Upper lobe of right lung (tissue), 1 donor: ENCODE results near the gene RASL10A. TPM values are rescaled to one million over a fixed set of nuclear protein-coding genes. Genes with fewer than 3 reads are reported as not detected.
A peak's percentile ranks its signal among the peaks of the same experiment; 100 is the strongest.

Experiments
- ATAC-seq: fragments of 200-7000 bp; cut with Tn5 transposase; one replicate; pipeline ENCODE4 v1.9.1; 2020; ENCODE audit warnings: mild to moderate bottlenecking, moderate library complexity
- DNase-seq: peaks from one replicate; pipeline ENCODE4 v3.0.0-alpha.2; 2020
- H3K27ac ChIP-seq: fragments of 200-600 bp; one replicate; pipeline ENCODE4 v1.8.0; 2022
- H3K27me3 ChIP-seq: fragments of 200-600 bp; one replicate; pipeline ENCODE4 v1.8.0; 2022; ENCODE audit warnings: mild to moderate bottlenecking
- H3K36me3 ChIP-seq: fragments of 200-600 bp; one replicate; pipeline ENCODE4 v1.8.0; 2022
- H3K4me1 ChIP-seq: fragments of 200-600 bp; one replicate; pipeline ENCODE4 v1.8.0; 2022
- H3K4me3 ChIP-seq: fragments of 200-600 bp; one replicate; pipeline ENCODE4 v1.8.0; 2022; ENCODE audit warnings: mild to moderate bottlenecking
- H3K9me3 ChIP-seq: fragments of 200-600 bp; one replicate; pipeline ENCODE4 v1.8.0; 2022
- intact Hi-C: fragments of 100-400 bp; cut with DNase I; formaldehyde crosslinking; loops from one replicate; pipeline ENCODE4 v1.11.0; 2022
- total RNA-seq: library from RNA; stranded (reverse); fragmentation: NEBNext Ultra II Directional; extraction: Animal tissue kit (Norgen Biotek cat#: 25700); gene quantifications from one replicate; pipeline ENCODE4 v1.2.1, GENCODE V29; 2021
- TF ChIP-seq, protein P1 (sequence below): fragments of 200-600 bp; IDR thresholded peaks from one replicate; pipeline ENCODE4 v1.8.0; 2022; ENCODE audit warnings: antibody characterized with exemption
- donor health status: DM: no; HTN: yes; CAD: no; lungs with severe emphysema.

Gene RASL10A
- total RNA-seq, 1 donor from 2014 or later = 0.72 TPM

DNA sequence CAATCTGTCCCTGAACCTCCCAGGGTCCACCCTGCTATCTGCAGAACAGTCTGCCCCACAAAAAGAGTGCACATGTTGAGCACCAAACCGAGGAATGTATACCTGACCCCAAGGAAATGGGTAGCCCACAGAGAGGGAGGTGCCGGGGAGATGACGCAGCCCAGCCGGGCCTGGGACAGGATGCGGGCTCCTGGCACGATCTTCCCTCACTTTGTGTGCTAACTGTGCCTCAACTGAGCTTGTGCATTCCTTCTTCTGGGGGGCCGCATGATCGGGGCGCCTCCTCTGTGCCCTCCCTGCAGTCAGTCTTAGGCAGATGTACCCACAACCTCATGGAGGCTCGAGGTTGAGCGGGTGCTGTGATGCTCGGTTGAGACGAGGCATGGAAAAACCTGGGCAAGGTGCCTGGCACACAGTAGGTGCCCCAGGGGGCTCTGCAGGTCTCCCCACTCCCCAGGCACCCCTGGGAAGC, 6.7 kb downstream of the RASL10A start:
- Histone ChIP-seq H3K9me3 (no peaks in the 10 kb centered on the region), H3K36me3 (no peaks in the 10 kb centered on the region), H3K27ac (peak overlapping the region; percentile 71), H3K27me3 (peaks cover 2% of the 10 kb centered on the region), H3K4me3 (peak overlapping the region; percentile 17), H3K4me1 (peaks cover 45% of the 10 kb centered on the region)
- ATAC-seq (no peak), DNase-seq (no peak)
- TF ChIP-seq, protein P1, sequence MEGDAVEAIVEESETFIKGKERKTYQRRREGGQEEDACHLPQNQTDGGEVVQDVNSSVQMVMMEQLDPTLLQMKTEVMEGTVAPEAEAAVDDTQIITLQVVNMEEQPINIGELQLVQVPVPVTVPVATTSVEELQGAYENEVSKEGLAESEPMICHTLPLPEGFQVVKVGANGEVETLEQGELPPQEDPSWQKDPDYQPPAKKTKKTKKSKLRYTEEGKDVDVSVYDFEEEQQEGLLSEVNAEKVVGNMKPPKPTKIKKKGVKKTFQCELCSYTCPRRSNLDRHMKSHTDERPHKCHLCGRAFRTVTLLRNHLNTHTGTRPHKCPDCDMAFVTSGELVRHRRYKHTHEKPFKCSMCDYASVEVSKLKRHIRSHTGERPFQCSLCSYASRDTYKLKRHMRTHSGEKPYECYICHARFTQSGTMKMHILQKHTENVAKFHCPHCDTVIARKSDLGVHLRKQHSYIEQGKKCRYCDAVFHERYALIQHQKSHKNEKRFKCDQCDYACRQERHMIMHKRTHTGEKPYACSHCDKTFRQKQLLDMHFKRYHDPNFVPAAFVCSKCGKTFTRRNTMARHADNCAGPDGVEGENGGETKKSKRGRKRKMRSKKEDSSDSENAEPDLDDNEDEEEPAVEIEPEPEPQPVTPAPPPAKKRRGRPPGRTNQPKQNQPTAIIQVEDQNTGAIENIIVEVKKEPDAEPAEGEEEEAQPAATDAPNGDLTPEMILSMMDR = no peak
- intact Hi-C loops = no loop called here

DNA sequence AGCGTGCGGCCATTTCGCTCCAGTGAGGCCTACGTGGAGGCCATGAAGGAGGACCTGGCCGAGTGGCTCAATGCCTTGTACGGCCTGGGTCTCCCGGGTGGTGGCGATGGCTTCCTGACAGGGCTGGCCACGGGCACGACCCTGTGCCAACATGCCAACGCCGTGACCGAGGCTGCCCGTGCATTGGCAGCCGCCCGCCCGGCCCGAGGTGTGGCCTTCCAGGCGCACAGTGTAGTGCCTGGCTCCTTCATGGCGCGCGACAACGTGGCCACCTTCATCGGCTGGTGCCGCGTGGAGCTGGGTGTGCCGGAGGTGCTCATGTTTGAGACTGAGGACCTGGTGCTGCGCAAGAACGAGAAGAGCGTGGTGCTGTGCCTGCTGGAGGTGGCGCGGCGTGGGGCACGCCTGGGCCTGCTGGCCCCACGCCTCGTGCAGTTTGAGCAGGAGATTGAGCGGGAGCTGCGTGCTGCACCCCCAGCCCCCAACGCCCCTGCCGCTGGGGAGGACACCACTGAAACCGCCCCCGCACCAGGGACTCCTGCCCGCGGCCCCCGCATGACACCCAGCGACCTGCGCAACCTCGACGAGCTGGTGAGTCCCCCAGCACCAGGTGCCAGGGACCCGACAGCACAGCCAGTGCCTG, 7.2 kb downstream of the RASL10A start:
- Histone ChIP-seq H3K27me3 (no peaks in the 10 kb centered on the region), H3K9me3 (no peaks in the 10 kb centered on the region), H3K4me3 (peak overlapping the region; percentile 85), H3K4me1 (peaks cover 44% of the 10 kb centered on the region), H3K36me3 (no peaks in the 10 kb centered on the region), H3K27ac (peak overlapping the region; percentile 71)
- ATAC-seq (no peak), DNase-seq (no peak)
- TF ChIP-seq, protein P1 = no peak
- intact Hi-C loops = no loop called here

DNA sequence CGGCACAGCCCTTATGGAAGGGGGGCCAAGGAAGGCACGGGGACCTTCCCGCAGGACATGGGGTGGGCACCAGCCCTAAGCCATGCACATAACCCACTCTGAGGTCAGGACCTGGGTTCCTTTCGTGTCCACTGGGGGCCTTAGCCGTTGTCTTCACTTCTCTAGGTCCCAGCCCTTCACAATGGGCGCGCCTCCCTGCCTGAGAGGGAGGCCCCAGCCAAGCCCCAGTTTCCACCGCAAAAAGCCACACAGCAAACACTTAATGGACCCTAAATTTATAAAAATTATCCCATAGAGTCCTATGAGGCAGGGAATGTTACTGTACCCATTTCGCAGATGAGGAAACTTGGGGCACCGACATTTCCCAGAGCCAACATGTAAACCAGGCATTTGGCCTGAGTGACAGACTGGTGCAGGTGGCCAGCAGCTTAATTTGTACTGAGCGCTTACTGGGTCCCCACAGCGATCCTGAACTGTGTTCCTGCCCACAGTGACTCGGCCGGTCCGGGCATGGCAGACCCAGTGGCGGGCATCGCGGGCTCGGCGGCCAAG, 7.8 kb downstream of the RASL10A start:
- DNase-seq (no peak), ATAC-seq (no peak)
- Histone ChIP-seq H3K4me3 (peak overlapping the region; percentile 85), H3K36me3 (no peaks in the 10 kb centered on the region), H3K27me3 (no peaks in the 10 kb centered on the region), H3K9me3 (no peaks in the 10 kb centered on the region), H3K27ac (peak overlapping the region; percentile 87), H3K4me1 (peaks cover 47% of the 10 kb centered on the region)
- intact Hi-C loops = no loop called here
- TF ChIP-seq, protein P1 = no peak

DNA sequence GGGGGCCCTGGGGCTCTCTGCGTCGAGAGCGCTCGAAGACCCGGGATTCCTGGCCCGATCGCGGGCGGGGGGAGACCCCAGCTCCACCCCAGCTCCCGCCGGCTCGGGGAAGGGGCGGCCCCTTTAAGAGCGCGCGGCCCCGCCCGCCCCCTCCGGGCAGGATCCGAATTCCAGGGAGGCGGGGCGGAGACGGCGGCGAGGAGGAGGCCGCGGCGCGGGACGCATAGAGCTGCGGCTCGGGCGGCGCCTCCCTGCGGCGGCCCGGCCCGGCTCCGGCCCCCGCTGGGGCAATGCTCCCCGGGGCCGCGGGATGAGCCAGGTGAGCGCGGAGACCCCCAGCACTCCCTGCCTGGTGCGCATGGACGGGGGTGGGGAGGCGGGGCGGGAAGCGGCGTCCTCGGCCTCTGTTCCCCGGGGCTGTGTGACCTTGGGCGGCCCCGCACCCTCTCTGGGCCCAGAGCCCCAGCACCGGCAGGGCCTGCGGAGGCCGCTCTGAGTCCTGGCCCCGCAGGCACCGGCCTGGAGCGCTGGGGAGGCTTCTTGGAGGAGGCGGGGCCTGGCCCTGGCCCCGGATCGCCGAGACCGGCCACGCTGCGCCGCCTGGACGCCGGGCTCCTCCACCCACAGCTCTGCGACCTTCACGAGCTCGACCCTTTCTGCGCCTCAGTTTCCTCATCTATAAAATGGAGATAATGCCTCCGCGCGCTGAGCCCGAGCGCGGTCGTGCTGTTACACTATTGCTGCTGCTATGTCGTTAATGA, 8.5 kb downstream of the RASL10A start:
- no peaks in the 10 kb centered on the region for H3K27me3 ChIP-seq
- H3K27ac ChIP-seq = peak overlapping the region; percentile 87
- peaks cover 52% of the 10 kb centered on the region for H3K4me1 ChIP-seq
- DNase-seq (peak; percentile 91), ATAC-seq (peak; percentile 72)
- no peaks in the 10 kb centered on the region for H3K9me3 ChIP-seq
- no peaks in the 10 kb centered on the region for H3K36me3 ChIP-seq
- intact Hi-C loops = no loop called here
- TF ChIP-seq, protein P1 = no peak
- peak overlapping the region; percentile 85 for H3K4me3 ChIP-seq

DNA sequence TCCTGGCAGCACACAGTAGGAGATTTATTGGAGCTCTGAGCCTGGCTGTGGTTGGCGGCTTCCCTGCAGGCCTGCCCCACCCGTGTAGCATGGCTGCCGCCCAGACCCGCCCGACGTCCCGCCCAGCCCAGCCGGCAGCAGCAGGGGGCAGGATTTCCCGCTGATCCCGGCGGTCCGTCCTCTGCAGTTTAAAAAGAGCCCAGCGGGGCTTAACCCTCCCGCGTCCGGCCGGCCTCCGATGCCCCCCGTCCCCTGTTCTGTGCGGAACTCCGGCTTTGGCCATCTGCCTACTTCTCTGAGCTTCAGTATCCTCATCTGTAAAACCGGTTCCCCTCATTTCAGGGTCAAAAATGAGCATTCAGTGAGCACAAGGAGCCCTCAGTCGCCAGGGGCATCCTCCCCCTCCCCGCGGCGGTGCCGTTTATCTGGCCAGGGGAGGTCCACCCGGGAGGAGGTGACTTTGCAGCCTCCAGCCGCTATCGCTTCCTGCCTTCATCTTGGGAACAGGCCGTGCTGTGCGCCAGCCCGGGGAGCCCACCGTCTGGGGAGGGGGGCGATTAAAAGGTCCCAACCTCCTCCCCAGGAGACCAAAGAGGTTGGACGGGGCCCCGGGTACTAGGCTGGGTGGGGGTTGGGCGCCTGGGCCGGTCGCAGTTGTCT, 9.2 kb downstream of the RASL10A start, which contains the start of gene GAS2L1:
GAS2L1 (plus strand) TSS at position 476 of the 660 bp plus-strand sequence. CDS start 1,456 bp downstream, outside the sequence.
- Histone ChIP-seq H3K27me3 (no peaks in the 10 kb centered on the region), H3K36me3 (no peaks in the 10 kb centered on the region), H3K9me3 (no peaks in the 10 kb centered on the region), H3K27ac (peak within 1 kb of the TSS; percentile 87), H3K4me3 (peak within 1 kb of the TSS; percentile 85), H3K4me1 (peaks cover 48% of the 10 kb centered on the region)
- peak; percentile 71 for ATAC-seq
- DNase-seq = peak; percentile 91
- TF ChIP-seq, protein P1 = peak; percentile 67
- intact Hi-C loops = no loop called here
